ENCODE data around the gene CEP112. TPM values are rescaled to one million over a fixed set of nuclear protein-coding genes. Genes with fewer than 3 reads are reported as not detected.
A peak's percentile ranks its signal among the peaks of the same experiment; 100 is the strongest.

Gene CEP112
- total RNA-seq (21.3 and 25.3 TPM in 2 replicates), polyA plus RNA-seq (1.4 and 1.5 TPM in 2 replicates), polyA minus RNA-seq (6.4 and 10.6 TPM in 2 replicates), Bru-seq, nascent RNA (percentile 72 among the genes with signal in this experiment), BruChase-seq, experiment 1, labeled RNA remaining after a 6-hour chase (percentile 52 among the genes with signal in this experiment), BruChase-seq, experiment 2, labeled RNA remaining after a 2-hour chase (percentile 57 among the genes with signal in this experiment)
- 5.6 and 10.3 TPM in 2 replicates for polyA plus RNA-seq (2011; cell fraction: cytosol; rRNA removed)
- 8.6 and 9.7 TPM in 2 replicates for polyA plus RNA-seq (2011; cell fraction: nucleus; rRNA removed)
- polyA plus RNA-seq (2012), result 8.9 and 9.4 TPM in 2 replicates
- 0.51 TPM for polyA minus RNA-seq (2011; cell fraction: cytosol; rRNA and poly(A)+ RNA removed)
- 25.7 and 31.2 TPM in 2 replicates for polyA minus RNA-seq (2011; cell fraction: nucleus; rRNA and poly(A)+ RNA removed)
- long read RNA-seq, partial matches to known transcripts, result 2 of 18 reads
- long read RNA-seq, other reads (novel, unspliced or antisense), result 15 of 18 reads

DNA sequence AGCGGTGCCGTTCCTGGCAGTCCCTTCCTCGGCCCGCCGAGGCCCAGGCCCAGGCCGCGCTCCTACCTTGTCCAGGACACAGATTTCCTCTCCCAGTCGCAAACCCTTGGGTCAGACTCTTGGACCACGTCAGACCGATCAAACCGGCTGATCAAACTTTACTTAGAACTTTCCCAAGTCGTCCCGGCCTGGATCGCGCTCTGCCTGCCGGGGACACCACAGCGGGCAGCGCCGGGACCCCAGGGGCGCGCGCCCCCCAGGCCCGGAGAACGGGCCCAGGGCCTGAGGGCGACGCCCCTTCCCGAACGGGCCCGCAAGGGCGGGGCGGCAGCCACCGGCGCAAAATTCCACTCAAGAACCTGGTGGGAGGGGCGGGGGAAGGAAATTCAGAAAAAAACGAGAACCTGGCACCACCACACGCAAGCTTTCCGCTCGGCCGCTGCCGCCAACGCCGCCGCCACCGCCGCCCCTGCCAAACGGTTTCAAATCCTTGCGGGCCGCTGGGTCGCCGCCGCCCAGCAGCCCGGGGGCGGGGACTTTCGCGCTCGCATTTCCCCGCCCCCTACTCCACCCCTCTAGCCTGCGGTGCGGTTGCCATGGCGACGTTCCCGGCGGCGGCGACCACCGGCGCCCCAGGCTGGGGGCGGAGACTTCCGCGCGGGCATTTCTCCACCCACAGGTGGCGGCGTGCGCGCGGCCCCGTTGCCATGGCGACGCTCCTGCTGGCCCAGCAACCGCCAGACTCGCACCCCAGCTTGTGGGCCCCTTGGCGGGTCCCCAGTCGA, at the start of gene CEP112:
Gene CEP112, minus strand, starts transcription at position 541 of the 785 bp plus-strand sequence.
- peak within 1 kb of the TSS; percentile 93 for H2AFZ ChIP-seq (ENCODE audit: low read depth, low read length)
- FAIRE-seq, result peak; percentile 40
- H3K9ac ChIP-seq (replicated peaks; ENCODE audit: extremely low read depth, insufficient read depth, low read length), result peak within 1 kb of the TSS; percentile 82
- H3K4me3 ChIP-seq (replicated peaks in 1 of 3; ENCODE audit: insufficient read depth in 1 of 3, low read depth in 1 of 3, low read length in 3 of 3), result peak within 1 kb of the TSS; percentile 76 to 92 (median 82)
- H3K9me3 ChIP-seq (replicated peaks; ENCODE audit: control insufficient read depth, insufficient read depth, low read length), result no peaks in the 10 kb centered on the region
- H3K36me3 ChIP-seq (ENCODE audit: control insufficient read depth in 2 of 2, extremely low read depth in 1 of 2, insufficient read depth in 2 of 2, low read length in 2 of 2), result no peaks in the 10 kb centered on the region
- ChIA-PET POLR2A (no interaction called here), CTCF (interaction anchor here (1.5 kb wide), 1 partner anchor 482 kb away, joined by 6 read pairs; no protein-coding TSS in a partner anchor)
- H3K79me2 ChIP-seq (ENCODE audit: control insufficient read depth, insufficient read depth, low read length), result peaks cover 3% of the 10 kb centered on the region
- DNase-seq (ENCODE audit: low read depth, low spot score), result peak; percentile 74
- peak within 1 kb of the TSS; percentile 50 for H3K27ac ChIP-seq (ENCODE audit: insufficient read depth, low read depth, low read length)
- H3K27me3 ChIP-seq (ENCODE audit: control insufficient read depth in 2 of 2, insufficient read depth in 2 of 2, low read length in 2 of 2), result no peaks in the 10 kb centered on the region
- TF ChIP-seq, protein P1, sequence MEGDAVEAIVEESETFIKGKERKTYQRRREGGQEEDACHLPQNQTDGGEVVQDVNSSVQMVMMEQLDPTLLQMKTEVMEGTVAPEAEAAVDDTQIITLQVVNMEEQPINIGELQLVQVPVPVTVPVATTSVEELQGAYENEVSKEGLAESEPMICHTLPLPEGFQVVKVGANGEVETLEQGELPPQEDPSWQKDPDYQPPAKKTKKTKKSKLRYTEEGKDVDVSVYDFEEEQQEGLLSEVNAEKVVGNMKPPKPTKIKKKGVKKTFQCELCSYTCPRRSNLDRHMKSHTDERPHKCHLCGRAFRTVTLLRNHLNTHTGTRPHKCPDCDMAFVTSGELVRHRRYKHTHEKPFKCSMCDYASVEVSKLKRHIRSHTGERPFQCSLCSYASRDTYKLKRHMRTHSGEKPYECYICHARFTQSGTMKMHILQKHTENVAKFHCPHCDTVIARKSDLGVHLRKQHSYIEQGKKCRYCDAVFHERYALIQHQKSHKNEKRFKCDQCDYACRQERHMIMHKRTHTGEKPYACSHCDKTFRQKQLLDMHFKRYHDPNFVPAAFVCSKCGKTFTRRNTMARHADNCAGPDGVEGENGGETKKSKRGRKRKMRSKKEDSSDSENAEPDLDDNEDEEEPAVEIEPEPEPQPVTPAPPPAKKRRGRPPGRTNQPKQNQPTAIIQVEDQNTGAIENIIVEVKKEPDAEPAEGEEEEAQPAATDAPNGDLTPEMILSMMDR (IDR thresholded peaks at IDR 0.05; ENCODE audit: extremely low read depth in 1 of 2, insufficient read depth in 1 of 2, low read depth in 1 of 2, low read length in 2 of 2), result no peak
- TF ChIP-seq POLR2AphosphoS5 (IDR thresholded peaks at IDR 0.05; ENCODE audit: insufficient read depth, low read depth, low read length), result peak; percentile 29
- no peaks in the 10 kb centered on the region for H4K20me1 ChIP-seq (replicated peaks; ENCODE audit: control insufficient read depth, extremely low read depth, insufficient read depth, low read length)
- no peaks in the 10 kb centered on the region for H3K9me1 ChIP-seq (replicated peaks; ENCODE audit: control insufficient read depth, extremely low read depth, insufficient read depth, low read length)
- BruUV-seq (replicated peaks), result TSS peak; percentile 48
- intact Hi-C loops (cut with micrococcal nuclease), result loop anchor here (5.0 kb wide), 1 partner anchor 111 kb away; the partner anchor contains the start of gene PRKCA
- dilution Hi-C loops (cut with MboI; ENCODE audit: extremely low pct_ligation_motif_present, low sequenced_read_pairs), result no loop called here
- H3K4me2 ChIP-seq (ENCODE audit: insufficient read depth, low read length), result peak within 1 kb of the TSS; percentile 92
- peaks cover 22% of the 10 kb centered on the region for H3K4me1 ChIP-seq (ENCODE audit: control insufficient read depth, extremely low read depth, insufficient read depth, low read length)

All from endothelial cell of umbilical vein (primary cell).